Measurements from ENCODE around the gene LAMC1.

DNA sequence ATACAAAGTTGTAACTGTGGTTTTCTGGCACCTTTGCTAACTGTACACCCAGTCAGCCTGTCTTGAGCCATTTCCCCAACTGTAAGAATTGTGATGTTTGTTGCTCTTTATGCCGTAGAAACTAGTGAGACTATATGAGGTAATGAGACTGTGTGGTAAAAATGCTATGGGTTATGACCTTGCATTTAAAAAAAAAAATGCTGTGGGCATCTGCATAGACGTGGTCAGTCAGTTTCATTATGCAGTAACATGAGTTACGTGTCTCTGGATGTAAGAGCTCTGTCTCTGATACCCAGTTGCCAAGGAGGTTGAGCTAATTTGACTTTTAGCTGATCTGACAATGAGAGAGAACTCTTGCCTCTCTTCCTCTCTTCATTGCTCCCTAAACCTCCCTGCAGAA lies 82.2 kb downstream of the LAMC1 start:
- no peak for TF ChIP-seq POLR2AphosphoS5 (IDR thresholded peaks at IDR 0.05; ENCODE audit: low read depth, low read length)
- no peak for TF ChIP-seq POLR2A (IDR thresholded peaks at IDR 0.05; ENCODE audit: low read depth, low read length)
- no peak for TF ChIP-seq TAF1 (IDR thresholded peaks at IDR 0.05; ENCODE audit: borderline replicate concordance, low read depth, low read length)

Data from GM12892 (cell line).